A673 (cell line): ENCODE measurements around the gene BSPRY.

Experiments used
- EZH2 ChIP-seq: fragments of 200-600 bp; sonication (generic); IDR thresholded peaks from 2 replicates; pipeline ENCODE4 v1.6.1; 2017; ENCODE audit warnings: borderline replicate concordance, low read depth, mild to moderate bottlenecking, mixed read lengths, antibody characterized with exemption, low read length; ENCODE audit not compliant: poor library complexity, severe bottlenecking
- TF ChIP-seq, protein P1 (sequence below): fragments of 300-800, 200-600 bp; sonication (generic); conservative IDR thresholded peaks from 2 replicates; pipeline ENCODE4 v1.5.1; 2017; ENCODE audit warnings: low read depth, mild to moderate bottlenecking, antibody characterized with exemption, low read length, moderate library complexity, mixed read lengths

DNA sequence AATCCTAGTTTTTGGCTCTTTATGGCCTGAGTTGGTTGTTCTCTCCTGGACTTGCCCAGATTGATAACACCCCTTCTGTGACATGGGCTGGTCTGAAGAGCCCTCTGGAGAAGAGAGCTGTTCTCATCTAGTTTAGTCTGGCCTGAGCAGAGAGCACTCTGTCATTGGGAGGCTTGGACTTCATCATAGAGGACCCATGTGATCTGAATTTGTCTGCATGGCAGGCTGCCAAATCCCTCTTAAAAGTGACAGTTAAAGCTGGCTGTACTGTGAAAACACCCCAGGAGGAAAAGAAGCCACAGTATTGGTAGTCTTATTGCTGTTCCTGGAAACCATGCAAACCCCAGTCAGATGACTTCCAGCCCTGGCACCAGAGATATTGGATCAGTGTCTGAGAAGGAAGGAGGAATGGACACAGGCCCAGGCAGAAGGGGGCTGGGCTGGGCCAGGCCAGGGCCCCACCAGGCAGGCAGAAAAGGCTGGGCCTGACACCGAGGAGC, 5.6 kb upstream of the BSPRY start:
- TF ChIP-seq, protein P1, sequence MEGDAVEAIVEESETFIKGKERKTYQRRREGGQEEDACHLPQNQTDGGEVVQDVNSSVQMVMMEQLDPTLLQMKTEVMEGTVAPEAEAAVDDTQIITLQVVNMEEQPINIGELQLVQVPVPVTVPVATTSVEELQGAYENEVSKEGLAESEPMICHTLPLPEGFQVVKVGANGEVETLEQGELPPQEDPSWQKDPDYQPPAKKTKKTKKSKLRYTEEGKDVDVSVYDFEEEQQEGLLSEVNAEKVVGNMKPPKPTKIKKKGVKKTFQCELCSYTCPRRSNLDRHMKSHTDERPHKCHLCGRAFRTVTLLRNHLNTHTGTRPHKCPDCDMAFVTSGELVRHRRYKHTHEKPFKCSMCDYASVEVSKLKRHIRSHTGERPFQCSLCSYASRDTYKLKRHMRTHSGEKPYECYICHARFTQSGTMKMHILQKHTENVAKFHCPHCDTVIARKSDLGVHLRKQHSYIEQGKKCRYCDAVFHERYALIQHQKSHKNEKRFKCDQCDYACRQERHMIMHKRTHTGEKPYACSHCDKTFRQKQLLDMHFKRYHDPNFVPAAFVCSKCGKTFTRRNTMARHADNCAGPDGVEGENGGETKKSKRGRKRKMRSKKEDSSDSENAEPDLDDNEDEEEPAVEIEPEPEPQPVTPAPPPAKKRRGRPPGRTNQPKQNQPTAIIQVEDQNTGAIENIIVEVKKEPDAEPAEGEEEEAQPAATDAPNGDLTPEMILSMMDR, result no peak
- TF ChIP-seq EZH2, result no peak
